ENCODE data around the gene TP53RK.

GRCh38 chr20:46723039-46723438, 33.8 kb upstream of the TP53RK start:
- TF ChIP-seq CREBL2 (CRISPR knock-in tag; IDR thresholded peaks at IDR 0.05; ENCODE audit: borderline replicate concordance) (no peak), CTCF (CRISPR knock-in tag; IDR thresholded peaks at IDR 0.05) (no peak)

Data from HepG2 (cell line).